B cell (primary cell): ENCODE results near the gene PCDH9. TPM values are rescaled to one million over a fixed set of nuclear protein-coding genes. Genes with fewer than 3 reads are reported as not detected.

Source experiments
- ATAC-seq: fragments of 200-7000 bp; cut with Tn5 transposase; one replicate; pipeline ENCODE4 v1.10.0; 2021; ENCODE audit warnings: low read depth, mild to moderate bottlenecking, moderate number of reproducible peaks, moderate library complexity
- CTCF ChIA-PET: fragments of 350-600 bp; sonication (Branson Sonifier 250); formaldehyde crosslinking; loops from one replicate; lab custom pipeline; 2021; ENCODE audit warnings: antibody characterized with exemption, inconsistent platforms; lab: Charles Lee
- POLR2A ChIA-PET: fragments of 350-600 bp; sonication (Branson Sonifier 250); formaldehyde crosslinking; loops from one replicate; lab custom pipeline; 2021; ENCODE audit warnings: antibody characterized with exemption; lab: Charles Lee
- DNase-seq: peaks from one replicate; pipeline ENCODE4 v3.0.0; 2013
- H2AFZ ChIP-seq: 2 replicates; pipeline ENCODE4 v1.6.1; 2012; ENCODE audit warnings: mild to moderate bottlenecking, low read depth, low read length; ENCODE audit not compliant: insufficient read depth, poor library complexity, severe bottlenecking
- H3K27ac ChIP-seq, 2 donors: 1 replicate in 1 of 2; 2 replicates in 1 of 2; pipeline ENCODE4 v1.5.1; 2012 to 2013; ENCODE audit warnings: low read length in 2 of 2, mild to moderate bottlenecking in 2 of 2, moderate library complexity in 1 of 2
- H3K27me3 ChIP-seq, 4 experiments: fragments of 200-600 bp in 1 of 4; sonication (generic) in 1 of 4; replicated peaks in 1 of 4; 1 replicate in 2 of 4; 2 replicates in 2 of 4; pipeline versions ENCODE4 v1.6.1 to v1.7.0; 2013 to 2016; ENCODE audit warnings: low read length in 3 of 4, mild to moderate bottlenecking in 2 of 4, mixed read lengths in 1 of 4, moderate library complexity in 1 of 4; ENCODE audit not compliant: insufficient read depth in 4 of 4, control insufficient read depth in 3 of 4; ENCODE audit errors: control extremely low read depth in 1 of 4
- H3K36me3 ChIP-seq, 2 experiments: replicated peaks in 1 of 2; 1 replicate in 1 of 2; 2 replicates in 1 of 2; pipeline versions ENCODE4 v1.6.1 to v1.7.1; 2013; ENCODE audit warnings: low read length in 1 of 2; ENCODE audit not compliant: insufficient read depth in 2 of 2, control insufficient read depth in 1 of 2; ENCODE audit errors: control extremely low read depth in 1 of 2, extremely low read depth in 1 of 2
- H3K4me1 ChIP-seq, 2 donors: fragments of 200-600 bp in 1 of 2; sonication (generic) in 1 of 2; 1 replicate in 1 of 2; 2 replicates in 1 of 2; pipeline versions ENCODE4 v1.5.1 to v1.6.1; 2013 to 2017; ENCODE audit warnings: low read length in 2 of 2; ENCODE audit not compliant: control insufficient read depth in 2 of 2, insufficient read depth in 2 of 2
- H3K4me2 ChIP-seq: replicated peaks from 2 replicates; pipeline ENCODE3; 2012; ENCODE audit warnings: mild to moderate bottlenecking, low read depth, low read length; ENCODE audit not compliant: poor library complexity, severe bottlenecking
- H3K4me3 ChIP-seq, 5 experiments: fragments of 200-600 bp in 1 of 5; sonication (generic) in 1 of 5; 1 replicate in 3 of 5; 2 replicates in 2 of 5; pipeline versions ENCODE4 v1.5.1 to v1.7.0; 2011 to 2016; ENCODE audit warnings: low read length in 4 of 5, mild to moderate bottlenecking in 4 of 5, low read depth in 2 of 5, control low read depth in 1 of 5, moderate library complexity in 1 of 5; ENCODE audit not compliant: insufficient read depth in 1 of 5; ENCODE audit errors: control extremely low read depth in 1 of 5, extremely low read depth in 1 of 5
- H3K79me2 ChIP-seq: fragments of 200-600 bp; sonication (generic); one replicate; pipeline ENCODE4 v1.6.0; 2016; ENCODE audit warnings: low read length; ENCODE audit not compliant: control insufficient read depth, insufficient read depth
- H3K9ac ChIP-seq: fragments of 200-600 bp; sonication (generic); 2 replicates; pipeline ENCODE4 v1.6.1; 2017; ENCODE audit warnings: mild to moderate bottlenecking, low read length, moderate library complexity
- H3K9me3 ChIP-seq, 3 donors: one replicate each; pipeline versions ENCODE4 v1.6.1 to v1.7.1; 2013; ENCODE audit warnings: low read length in 2 of 3; ENCODE audit not compliant: control insufficient read depth in 2 of 3, insufficient read depth in 1 of 3; ENCODE audit errors: control extremely low read depth in 1 of 3
- H4K20me1 ChIP-seq: 2 replicates; pipeline ENCODE4 v1.6.0; 2012; ENCODE audit warnings: mild to moderate bottlenecking, low read length; ENCODE audit not compliant: insufficient read depth, control insufficient read depth, poor library complexity, severe bottlenecking
- H3K27ac Mint-ChIP-seq: one replicate; pipeline ENCODE4 v1.8.0; 2021; ENCODE audit warnings: mixed read lengths
- H3K27me3 Mint-ChIP-seq: one replicate; pipeline ENCODE4 v1.8.0; 2021; ENCODE audit warnings: mixed read lengths
- H3K4me1 Mint-ChIP-seq: one replicate; pipeline ENCODE4 v1.8.0; 2021; ENCODE audit warnings: mixed read lengths
- H3K4me3 Mint-ChIP-seq: one replicate; pipeline ENCODE4 v1.8.0; 2021; ENCODE audit warnings: mixed read lengths
- H3K9me3 Mint-ChIP-seq: one replicate; pipeline ENCODE4 v1.8.0; 2022; ENCODE audit warnings: mixed read lengths; ENCODE audit not compliant: insufficient read depth
- CTCF ChIP-seq: fragments of 200-600 bp; IDR thresholded peaks from one replicate; pipeline ENCODE4 v1.8.0; 2022; ENCODE audit warnings: antibody characterized with exemption, mild to moderate bottlenecking
- EZH2 ChIP-seq: IDR thresholded peaks from 2 replicates; pipeline ENCODE4 v1.6.1; 2012; ENCODE audit warnings: borderline replicate concordance, low read depth, mild to moderate bottlenecking, moderate library complexity, low read length; ENCODE audit not compliant: insufficient read depth, poor library complexity, severe bottlenecking
- WGBS: methylation state at CpG from one replicate; pipeline ENCODE4 v1.1.5; 2013; ENCODE audit warnings: missing lambda C conversion rate; ENCODE audit not compliant: insufficient coverage; 5-methylcytosine and 5-hydroxymethylcytosine counted together
- intact Hi-C: fragments of 100-400 bp; cut with micrococcal nuclease; formaldehyde crosslinking; loops from one replicate; pipeline ENCODE4 v1.10.0; 2022
- polyA plus RNA-seq: library from polyadenylated mRNA; depleted of rRNA; stranded (reverse); fragments of >200 nt; gene quantifications from 2 replicates; pipeline ENCODE4 v1.2.3, GENCODE V29; 2012
- total RNA-seq, 2 donors: library from RNA; stranded (reverse); fragments of 120-200 nt in 1 of 2; gene quantifications; 1 replicate in 1 of 2; 2 replicates in 1 of 2; pipeline versions ENCODE4 v1.2.3 to v1.2.4, GENCODE V29; 2013 to 2022

Gene PCDH9
- total and polyA plus RNA-seq, 2 donors (not counting 1 experiment from before 2014, with no cell fraction given): 13.1 to 21.8 TPM

- H3K27ac Mint-ChIP-seq: no peak overlapping the region
- H3K4me2 ChIP-seq: no peak overlapping the region
- no peaks in the 10 kb centered on the region for H3K9me3 ChIP-seq
- 93% methylated on average over 2 of the region's 5 CpGs for WGBS
- H3K79me2 ChIP-seq: no peaks in the 10 kb centered on the region
- H3K27me3 ChIP-seq: no peaks in the 10 kb centered on the region
- CTCF ChIA-PET: no interaction called here
- no peak overlapping the region for H3K4me3 ChIP-seq
- DNase-seq: no peak
- POLR2A ChIA-PET: no interaction called here
- H3K27ac ChIP-seq: no peak overlapping the region
- H3K27me3 Mint-ChIP-seq: no peaks in the 10 kb centered on the region
- no peaks in the 10 kb centered on the region for H3K9me3 Mint-ChIP-seq
- no peak overlapping the region for H3K4me3 Mint-ChIP-seq
- H3K4me1 Mint-ChIP-seq: no peaks in the 10 kb centered on the region
- H2AFZ ChIP-seq: no peak overlapping the region
- no peaks in the 10 kb centered on the region for H4K20me1 ChIP-seq
- TF ChIP-seq CTCF: no peak
- TF ChIP-seq EZH2: no peak
- no peak overlapping the region for H3K9ac ChIP-seq
- no peaks in the 10 kb centered on the region for H3K4me1 ChIP-seq
- no peaks in the 10 kb centered on the region for H3K36me3 ChIP-seq
- no peak for ATAC-seq
- intact Hi-C loops: no loop called here
Measured at GRCh38 chr13:66354879-66355751, 875.0 kb downstream of the PCDH9 start.

DNA sequence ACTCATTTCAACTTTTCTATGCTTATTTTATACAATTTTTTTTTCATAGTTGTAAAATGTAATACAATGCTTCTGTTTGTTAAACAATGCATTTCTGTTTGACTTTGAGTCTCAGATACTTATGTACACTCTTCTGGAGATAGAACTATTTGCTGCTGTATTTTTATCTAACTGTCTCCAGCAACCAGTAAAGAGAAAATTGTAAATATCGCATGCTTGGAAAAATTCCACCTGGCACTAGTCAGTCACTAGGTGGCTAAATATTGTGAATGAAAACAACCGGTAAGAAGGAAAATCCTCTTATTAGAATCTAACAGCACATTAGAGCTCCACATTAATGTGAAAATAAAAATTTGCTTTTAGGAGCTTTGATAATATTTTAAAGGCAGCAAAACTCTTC is 876.5 kb downstream of the PCDH9 start:
- no peaks in the 10 kb centered on the region for H3K9me3 ChIP-seq
- no peak overlapping the region for H3K4me3 Mint-ChIP-seq
- no peak overlapping the region for H3K4me2 ChIP-seq
- CTCF ChIA-PET: no interaction called here
- TF ChIP-seq CTCF (no peak), EZH2 (no peak)
- H4K20me1 ChIP-seq: no peaks in the 10 kb centered on the region
- no peak overlapping the region for H3K4me3 ChIP-seq
- no peaks in the 10 kb centered on the region for H3K79me2 ChIP-seq
- intact Hi-C loops: no loop called here
- H3K27ac ChIP-seq: no peak overlapping the region
- POLR2A ChIA-PET: no interaction called here
- no peak overlapping the region for H2AFZ ChIP-seq
- no peaks in the 10 kb centered on the region for H3K27me3 Mint-ChIP-seq
- no CpG with 5 or more reads among the region's 2 CpGs for WGBS
- no peaks in the 10 kb centered on the region for H3K4me1 Mint-ChIP-seq
- ATAC-seq (no peak), DNase-seq (no peak)
- no peaks in the 10 kb centered on the region for H3K27me3 ChIP-seq
- H3K9me3 Mint-ChIP-seq: no peaks in the 10 kb centered on the region
- H3K4me1 ChIP-seq: no peaks in the 10 kb centered on the region
- H3K36me3 ChIP-seq: no peaks in the 10 kb centered on the region
- H3K9ac ChIP-seq: no peak overlapping the region
- H3K27ac Mint-ChIP-seq: no peak overlapping the region
